GM19463 (cell line): ENCODE results near the gene VILL.

ENCODE experiments used
- ATAC-seq: cut with Tn5 transposase; IDR thresholded peaks from one replicate; pipeline ENCODE4 v1.9.1; 2021; ENCODE audit warnings: mild to moderate bottlenecking, moderate library complexity; ENCODE audit not compliant: unreplicated experiment

VILL gene

DNA sequence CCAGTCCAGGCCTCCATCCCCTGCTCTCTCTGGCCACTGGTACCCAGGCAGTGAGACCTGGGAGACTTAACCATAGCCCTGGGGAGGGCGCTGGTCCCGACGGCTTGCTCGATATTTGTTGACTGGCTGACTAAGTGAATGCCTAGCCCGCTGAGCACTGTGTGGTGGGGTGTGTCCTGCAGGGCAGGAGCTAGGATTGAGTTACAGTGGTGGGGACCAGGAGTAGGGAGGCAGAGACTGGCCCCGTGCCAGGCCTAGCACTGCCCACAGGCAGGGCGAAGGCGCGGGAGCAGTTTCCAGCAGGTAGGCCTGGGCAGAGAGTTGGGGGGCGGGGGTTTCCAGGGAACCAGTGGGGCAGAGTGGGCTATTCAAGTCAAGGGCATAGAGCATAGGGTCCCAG, at the start of gene VILL:
Gene VILL (plus strand): TSS at position 260 of the 400 bp plus-strand sequence. CDS start 2,887 bp downstream, outside the sequence.
- no peak for ATAC-seq

DNA sequence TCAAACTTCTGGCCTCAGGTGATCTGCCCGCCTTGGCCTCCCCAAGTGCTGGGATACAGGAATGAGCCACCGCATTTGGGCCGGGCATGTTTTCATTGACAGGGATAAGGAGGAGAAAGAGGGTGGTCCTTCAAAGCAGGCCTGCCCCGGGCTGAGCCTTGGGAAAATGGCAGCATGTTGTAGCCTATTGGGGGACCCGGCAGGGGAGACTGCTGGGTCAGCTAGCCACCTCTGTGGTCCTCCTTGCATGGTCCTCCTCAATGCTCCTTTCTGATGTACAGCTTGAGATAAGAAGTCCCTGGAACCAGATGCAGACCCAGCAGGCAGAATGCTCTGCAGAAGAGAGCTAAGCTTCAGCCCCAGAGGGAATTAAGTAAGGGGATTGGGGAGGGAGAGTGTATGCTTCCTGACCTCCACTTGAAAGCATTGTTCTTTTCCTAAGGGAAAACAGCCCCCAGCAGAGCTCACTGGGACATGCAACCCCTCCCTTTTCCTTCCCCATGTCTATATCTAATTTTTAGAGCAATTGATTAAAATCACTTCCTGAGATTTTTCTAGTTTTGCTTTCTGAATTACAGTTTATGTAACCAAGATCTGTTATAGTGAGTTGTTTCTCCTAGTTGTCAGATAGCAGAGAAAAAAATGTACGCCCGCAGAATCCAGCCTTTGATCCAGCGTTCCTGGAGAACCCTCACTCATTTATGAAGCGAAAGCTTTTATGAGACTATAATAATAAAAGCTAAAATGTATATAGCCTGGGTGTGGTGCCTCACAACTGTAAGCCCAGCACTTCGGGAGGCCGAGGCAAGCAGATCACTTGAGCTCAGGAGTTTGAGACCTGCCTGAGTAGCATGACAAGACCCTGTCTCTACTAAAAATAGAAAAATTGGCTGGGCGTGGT, 48.7 kb upstream of the VILL start:
- ATAC-seq: no peak

DNA sequence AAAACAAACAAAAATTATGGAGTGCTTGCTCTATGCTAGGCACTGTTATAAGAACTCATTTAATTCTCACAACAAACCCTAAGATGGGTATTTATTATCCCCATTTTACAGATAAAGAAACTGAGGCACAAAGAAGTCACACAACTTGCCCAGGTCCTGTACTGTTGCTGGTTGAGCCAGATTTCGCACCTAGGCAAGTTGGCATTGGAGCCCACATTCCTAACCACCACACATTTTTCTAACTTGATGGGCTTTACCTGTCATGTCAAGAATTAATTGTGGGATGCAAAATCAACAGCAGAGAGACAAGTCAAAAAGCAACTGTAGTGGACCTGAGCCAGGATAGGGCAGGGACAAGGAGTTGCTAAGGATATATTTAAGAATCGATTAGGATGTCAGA, 47.9 kb upstream of the VILL start:
- ATAC-seq: no peak

DNA sequence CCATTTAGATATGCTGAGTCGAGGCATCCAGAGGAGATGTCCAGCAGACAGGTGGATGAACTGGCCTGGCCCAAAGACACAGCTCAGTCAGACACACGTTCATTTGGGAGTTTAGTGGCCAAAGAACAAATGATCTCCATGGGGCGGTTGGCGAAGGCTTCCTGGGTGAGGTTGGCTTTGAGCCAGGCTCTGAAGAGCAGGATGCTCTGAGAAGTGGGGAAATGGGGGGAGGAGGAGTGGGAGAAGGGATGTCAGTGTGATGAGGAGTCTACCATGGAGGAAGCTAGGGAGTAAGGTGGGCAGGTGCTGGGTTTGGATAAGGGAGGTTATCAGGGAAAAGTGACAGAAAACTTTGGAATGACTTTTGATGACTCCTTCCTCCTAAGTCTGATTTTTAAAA, 47.5 kb upstream of the VILL start:
- no peak for ATAC-seq

DNA sequence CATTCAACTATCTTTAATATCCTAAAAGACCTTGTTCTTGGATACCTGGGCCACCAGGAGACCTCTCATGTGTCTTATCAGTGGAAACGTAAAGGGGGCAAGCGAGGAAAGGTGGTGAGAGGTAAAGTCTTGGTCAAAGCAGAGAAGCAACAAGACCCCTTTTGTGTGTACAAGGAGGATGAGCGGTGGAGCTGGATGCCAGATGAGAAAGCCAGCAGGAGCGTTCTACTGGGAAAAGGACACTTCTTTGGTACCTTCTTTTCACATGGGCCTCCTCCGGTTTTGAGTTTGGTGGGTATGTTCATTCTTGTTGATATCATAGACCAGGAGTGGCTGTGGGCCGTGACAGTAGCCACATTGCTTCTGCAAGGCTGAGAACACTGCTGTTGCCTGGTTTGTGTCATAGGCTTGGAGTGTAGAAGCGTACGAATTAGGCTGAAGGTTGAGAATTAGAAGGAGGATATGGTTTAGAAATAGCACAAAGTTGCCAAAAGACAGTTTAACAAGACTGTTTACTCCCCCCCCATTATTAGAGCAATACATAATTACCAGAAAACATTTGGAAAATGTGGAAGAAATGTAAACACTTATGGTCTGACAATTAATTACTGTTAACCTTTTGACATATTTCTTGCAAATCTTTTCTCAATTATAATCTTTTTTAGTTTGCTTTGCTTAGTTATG, 46.8 kb upstream of the VILL start:
- ATAC-seq: no peak

DNA sequence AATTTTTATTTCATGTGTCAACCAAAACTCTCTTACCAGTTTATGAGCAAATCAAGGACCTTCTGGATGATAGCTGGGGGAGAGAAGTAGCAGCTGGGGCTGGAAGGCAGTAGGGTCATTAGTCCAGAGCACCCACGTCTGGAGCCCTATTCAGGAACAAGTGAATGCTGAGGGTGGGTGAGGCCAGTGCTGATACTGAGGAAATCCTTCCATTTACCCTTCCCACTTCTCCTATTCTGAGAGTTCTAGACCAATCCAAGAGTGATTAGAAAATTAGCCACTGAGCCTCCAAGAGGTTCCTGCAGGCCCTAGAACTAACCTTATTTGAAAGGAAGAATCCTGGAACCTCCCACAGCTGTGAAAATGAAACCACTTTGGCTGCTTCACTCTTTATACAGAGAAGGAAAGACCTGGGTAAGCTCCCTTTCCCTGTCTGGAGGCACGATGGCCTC, 46.2 kb upstream of the VILL start:
- no peak for ATAC-seq

DNA sequence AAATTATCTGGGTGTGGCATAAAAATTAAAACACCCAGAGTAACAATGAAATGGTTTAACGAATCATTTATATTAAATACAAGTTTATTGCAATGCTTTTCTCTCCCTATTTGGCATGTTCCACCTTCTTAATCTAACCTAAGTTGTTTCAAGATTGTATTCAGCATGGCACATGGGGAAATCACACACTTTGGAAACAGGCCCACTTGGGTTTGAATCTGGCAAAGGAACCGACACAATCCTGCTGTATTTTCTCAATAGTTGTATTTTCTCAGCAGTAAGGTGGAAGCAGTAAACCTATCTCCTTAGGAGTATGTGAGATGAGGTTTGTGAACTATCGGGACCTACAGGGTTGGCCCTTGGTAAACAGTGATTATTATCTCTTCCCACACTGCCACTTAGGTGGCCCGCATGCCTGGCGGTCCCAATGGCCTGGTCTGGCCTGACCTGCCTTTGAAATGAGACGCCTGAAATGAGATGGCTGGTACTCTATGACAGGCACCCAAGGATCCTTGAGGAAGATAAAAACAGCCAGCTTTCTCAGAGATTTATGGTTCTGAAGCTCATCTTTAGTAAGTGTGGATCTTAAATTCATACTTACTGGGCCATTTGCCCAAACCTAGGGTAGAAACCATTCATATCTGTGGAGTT, 45.3 kb upstream of the VILL start:
- ATAC-seq: no peak

DNA sequence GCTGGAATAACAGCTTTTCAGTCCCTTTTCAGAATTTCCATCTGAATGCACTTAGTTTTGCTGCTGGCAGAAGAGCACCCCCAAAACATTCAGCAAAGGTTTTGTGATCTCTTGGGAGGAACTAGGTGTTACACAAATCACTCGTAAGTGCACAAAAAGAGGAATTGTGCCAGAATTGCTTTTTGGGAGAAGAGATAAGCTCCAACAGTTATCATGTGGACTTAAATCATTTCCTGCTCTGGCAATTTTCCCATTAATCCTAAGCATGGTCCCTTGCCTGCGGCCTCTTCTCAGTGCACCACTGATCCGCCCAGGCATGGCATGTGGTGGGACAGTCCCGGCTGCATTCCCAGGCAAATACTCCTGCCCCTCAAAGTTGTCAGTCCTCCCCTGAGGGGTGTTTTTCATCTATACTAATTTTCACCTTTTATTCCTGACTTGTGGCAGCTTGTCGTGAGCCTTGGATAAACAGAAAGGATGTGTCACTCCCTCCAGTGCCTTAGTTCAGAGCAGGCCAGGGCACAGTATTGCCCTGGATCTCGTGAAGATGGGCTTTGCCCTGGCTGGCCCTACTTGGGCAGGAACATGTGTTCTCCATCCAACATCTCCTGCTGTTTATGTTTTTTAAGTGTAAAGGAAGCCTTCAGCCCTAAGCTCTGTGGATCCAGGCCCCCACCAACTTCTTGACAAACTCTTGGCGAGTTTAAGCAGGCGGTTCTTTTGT, 44.6 kb upstream of the VILL start:
- ATAC-seq: no peak

DNA sequence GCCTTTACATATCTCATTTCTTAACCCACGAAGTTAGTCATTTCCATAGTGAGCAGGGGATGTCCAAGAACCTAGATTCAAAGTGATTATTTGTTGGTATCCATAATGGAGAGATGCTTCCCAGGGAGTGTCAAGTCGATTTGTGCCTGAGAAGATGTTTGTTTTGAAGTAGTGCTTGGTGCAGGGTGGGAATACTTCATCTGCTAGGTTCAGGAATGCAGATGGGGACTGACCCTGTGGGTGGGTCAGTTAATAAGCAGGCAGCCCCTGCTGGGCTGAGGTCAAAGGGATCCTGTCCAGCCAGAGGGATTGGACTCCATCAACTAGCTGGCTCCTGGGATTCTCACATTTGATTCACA, 44.1 kb upstream of the VILL start:
- ATAC-seq: no peak

DNA sequence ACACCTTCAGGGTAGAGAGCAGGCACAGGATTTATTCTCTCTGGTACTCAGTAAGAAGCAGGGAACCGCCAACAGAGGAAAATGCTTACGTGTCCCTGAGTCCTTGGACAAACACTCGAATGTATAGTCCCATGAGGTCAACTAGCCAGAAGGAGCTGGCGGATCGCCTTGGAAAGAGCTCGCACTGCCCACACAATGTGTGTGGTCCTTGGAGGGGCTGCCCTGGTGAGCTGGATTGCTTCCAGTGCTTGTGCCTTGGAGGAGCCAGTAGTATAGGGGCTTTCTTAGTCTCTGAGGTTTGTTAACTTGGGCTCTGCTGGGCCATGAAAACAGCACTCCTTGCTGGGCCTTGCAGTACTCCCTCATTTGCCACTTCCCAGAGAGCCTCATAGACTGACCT, 40.7 kb upstream of the VILL start:
- no peak for ATAC-seq

DNA sequence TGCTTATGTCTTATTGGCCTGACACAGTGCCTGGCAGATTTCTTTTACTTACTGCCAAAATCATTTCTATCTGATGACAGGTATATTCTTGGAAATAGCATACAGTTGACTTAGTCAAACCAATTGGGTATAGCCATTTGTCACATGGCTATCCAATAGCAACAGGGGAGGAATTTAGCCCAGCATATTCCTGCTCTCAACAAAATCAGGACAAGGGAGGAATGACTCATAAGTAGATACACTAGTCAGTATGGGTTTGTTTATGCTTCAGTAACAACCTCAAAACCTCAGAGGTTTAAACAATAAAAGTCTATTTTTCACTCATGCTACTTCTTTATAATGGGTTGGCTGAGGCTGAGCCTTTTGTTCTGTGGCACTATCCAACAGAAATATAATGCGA, 38.0 kb upstream of the VILL start:
- no peak for ATAC-seq

DNA sequence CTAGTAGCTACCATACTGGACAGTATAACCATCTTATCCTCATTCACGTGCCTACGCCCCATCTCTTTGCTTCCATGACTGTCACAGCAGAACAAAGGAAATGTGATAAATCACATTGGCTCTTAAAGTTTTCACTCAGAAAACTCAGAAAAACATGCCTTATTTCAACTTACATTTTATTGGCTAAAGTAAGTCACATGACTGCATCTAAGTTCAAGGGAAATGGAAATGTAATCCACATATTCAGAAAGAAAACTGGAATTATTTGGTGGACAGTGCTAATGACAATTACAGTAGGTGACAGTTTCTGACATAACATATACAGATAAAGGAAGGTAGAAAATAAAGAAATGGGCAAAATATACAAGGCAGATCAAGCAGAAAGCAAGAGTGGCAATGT, 37.4 kb upstream of the VILL start:
- no peak for ATAC-seq

DNA sequence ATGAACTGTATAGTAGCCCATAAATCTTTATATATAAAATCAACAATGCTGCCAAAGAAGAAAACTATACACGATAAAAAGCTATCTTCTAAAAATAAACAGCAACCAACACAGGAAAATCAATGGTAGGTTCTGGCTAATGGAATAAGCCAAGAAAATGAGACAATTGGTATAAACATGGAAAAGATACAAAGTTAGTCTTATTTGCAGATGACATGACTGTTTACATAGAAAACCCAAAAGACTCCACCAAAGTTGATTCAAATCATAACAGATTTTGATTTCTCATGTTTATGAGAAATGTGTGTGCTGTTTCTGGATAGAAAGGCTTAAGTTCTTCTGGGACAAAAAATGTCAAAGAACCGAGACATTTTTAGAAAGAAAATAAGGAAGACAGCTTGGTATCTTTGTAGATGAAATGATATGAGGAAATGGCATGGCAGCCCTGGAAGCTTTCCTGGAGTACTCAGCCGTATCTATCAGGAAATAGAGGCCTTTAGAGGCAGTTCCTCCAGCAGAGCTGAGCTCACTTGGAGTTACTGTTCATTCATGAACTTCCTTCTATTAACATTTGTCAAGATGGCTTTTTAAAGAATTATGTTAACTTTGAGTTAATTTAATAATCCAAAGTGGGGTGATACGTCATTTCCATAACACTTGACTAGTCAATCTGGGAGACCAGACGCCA, 36.7 kb upstream of the VILL start:
- ATAC-seq: no peak

DNA sequence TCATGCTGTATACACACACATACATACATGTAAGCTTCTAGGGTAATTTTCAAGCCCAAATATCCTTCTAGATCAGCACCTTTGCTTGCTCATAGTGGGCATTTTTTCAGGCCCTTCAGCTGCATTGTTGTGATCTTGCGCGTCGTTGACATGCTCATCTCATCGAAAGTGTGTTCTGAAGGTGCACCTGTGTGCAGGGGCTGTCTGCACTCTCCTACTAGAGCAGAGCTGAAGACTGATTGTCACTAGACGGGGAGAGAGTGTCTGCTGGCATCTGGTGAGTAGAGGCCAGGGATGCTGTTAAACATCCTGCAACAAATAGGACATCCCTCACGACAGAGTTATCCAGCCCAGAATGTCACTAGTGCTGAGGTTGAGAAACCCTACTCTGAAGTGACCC, 35.7 kb upstream of the VILL start:
- no peak for ATAC-seq

DNA sequence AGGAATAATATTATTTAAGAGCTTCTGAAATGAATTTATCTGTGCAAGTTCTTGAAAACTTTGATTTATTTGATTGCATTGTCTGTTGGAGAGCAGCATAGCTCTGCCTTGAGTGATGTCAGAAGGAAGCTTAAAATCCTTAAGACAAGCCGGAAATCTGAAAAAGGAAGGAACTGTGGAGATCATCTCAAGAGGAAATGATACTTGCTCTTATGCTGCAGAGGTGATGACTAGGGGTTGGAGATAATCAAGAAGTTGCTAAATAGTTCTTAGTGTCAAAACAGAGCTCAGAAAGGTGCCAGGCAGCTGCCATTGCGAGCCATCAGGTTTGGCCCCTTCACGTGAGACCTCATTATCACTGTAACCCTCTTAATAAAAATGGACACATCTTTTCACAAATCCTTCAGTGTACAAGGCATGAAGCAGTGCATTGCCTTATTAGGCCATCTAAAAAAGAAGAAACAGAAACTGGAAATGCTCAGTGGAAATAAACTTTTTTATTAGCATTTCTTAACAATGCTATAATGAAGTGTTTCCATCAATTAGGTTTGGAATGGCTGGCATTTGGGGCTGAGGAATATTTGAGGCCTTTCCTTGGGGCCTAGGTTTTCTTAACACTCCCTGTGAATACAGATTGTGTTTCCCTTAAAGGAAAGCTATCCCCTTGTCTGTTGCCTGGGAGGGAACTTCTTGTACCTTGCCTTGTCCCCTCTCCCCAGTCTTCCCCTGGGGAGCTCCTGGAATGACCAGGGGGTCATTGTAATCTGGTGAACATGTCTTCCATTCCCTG, 34.5 kb upstream of the VILL start:
- no peak for ATAC-seq

DNA sequence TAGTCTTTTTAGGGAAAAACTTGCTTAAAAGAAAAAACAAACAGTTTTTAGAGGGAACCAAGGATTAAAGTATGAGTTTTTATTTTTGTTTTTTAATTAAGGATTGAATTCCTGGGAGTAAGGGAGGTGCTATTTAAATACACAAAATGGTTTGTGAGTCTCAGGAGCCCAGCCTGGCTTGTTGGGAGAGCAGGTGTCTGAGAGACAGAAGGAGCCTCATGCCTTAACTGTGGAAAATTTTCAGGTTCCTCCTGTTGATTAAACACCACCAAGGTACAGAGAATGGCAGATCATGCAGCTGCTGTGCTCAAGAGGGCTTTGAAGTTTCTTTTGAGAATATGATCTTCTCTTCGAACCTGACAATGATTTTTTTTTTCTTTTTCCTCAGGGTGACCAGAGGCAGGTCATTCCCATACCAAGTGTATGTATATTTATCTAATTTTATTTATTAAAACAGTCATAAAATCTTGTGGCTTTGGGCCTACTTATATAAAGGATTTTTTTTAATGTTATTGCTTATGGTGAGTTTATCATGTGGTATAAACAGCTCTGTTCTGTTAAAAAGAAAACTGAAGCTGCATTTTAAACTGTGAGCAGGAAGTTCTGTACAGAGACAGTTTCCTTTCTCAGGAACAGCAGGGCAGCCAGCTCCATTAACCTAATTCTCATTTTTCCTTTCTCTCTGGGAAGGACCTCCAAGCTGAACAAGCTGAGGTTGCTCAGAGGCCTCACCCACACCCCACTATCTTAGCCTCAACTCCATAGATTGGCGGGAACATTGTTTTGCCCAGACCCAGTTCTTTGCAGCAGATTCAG, 33.7 kb upstream of the VILL start:
- ATAC-seq: no peak

DNA sequence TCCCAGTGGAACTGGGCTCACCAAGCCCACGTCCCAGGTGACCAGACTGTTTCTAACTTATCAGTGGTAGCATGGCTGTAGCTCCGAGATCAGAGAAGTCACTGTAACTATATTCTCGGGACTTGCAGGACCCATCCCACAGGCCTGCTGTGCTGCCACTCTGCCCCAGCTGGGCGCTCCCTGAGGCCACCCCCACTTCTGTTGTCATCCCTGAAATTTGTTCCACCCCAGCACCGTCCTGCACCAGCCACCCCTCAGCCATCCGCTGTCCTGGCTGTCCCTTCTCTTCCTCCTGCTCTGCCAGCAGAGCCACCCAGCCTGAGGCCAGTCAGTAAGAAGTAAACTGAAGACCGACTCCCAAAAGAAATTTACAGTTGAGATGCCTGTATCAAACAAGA, 33.0 kb upstream of the VILL start:
- no peak for ATAC-seq

DNA sequence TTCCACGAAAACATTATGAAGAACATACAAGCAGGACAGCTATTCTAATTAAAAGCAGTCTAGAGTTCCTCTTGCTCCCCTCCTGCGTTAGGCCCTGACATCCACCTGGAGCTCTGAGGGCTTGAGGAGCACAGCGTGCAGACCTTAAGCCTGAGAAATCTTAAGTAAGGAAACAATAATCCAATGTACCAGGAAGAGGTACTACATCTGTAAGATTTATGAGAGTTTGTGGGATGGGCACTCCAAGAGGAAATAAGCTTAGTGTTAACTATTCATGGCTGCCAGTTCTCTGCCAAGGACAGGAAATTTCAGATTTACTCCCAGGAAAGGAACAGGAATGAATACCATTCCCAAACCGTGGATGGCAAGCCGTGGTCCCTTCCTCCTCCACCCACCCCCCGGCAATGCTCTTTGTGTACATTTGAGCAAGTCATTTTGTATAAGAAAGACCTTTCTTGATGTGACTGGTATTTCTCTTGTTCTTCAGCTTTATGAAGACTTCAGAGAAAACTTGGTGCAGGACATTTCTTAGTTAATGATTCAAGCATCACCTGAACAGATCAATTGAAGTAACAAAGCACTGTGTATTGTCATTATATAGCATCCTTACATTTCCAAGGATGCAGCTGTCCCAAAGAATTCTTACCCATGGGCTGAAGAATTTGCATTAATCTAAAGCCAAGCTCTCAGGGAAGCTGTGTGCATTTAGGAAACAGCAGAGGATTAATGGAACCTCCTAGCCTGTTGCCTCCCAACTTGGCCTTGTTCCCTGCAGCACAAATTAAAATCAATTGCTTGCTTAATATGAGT, 28.8 kb upstream of the VILL start:
- ATAC-seq: no peak
